HG03442 (cell line): Measurements from ENCODE around the gene BTBD19.
"Not testable (repeated sequence)": the region's sequence is repeated elsewhere in the genome, so short reads cannot be mapped to it uniquely, and the experiment has no call there.

ENCODE experiments used
- ATAC-seq: cut with Tn5 transposase; IDR thresholded peaks from one replicate; pipeline ENCODE4 v1.9.1; 2021; ENCODE audit warnings: mild to moderate bottlenecking, moderate library complexity; ENCODE audit not compliant: unreplicated experiment

Gene BTBD19

GRCh38 chr1:44787506-44787905 is 20.8 kb upstream of the BTBD19 start:
- ATAC-seq, result no peak

DNA sequence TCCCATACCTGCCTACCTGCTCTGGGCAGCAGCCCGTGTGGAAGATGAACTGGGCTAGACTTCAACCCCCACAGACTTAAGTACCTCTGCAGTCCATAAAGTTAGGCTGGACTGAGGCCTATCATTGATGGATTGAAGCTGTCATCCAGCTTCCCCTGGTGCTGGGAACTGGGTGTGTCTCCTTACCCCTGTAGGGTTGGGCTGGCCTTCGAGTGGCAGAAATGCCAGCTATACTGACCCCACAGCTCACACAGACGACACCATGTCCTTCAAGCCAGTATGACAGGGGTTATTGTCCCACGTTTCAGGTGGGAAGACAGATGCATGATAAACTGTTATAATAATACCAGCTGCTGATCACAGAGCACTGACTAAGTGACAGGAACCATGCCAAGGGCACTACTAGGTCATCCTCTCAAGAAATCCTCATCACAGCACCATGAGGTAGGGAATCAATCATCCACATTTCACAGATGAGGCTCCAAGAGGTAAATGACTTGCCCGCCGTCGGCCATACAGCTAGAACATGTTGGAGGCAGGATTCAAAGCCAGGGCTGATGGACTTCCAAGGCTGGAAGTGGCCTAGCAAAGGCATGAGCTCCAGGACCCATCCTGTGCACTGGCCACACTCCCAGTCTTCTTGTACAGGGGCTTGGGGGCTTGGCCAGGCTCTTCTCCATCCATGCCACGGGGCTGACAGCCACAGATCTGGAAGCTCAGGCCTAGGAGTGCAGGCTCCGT is 20.0 kb upstream of the BTBD19 start, which contains the start of gene BEST4:
Gene BEST4 (minus strand): TSS at position 51 of the 741 bp plus-strand sequence. CDS start 465 bp downstream, outside the sequence.
- no peak for ATAC-seq

DNA sequence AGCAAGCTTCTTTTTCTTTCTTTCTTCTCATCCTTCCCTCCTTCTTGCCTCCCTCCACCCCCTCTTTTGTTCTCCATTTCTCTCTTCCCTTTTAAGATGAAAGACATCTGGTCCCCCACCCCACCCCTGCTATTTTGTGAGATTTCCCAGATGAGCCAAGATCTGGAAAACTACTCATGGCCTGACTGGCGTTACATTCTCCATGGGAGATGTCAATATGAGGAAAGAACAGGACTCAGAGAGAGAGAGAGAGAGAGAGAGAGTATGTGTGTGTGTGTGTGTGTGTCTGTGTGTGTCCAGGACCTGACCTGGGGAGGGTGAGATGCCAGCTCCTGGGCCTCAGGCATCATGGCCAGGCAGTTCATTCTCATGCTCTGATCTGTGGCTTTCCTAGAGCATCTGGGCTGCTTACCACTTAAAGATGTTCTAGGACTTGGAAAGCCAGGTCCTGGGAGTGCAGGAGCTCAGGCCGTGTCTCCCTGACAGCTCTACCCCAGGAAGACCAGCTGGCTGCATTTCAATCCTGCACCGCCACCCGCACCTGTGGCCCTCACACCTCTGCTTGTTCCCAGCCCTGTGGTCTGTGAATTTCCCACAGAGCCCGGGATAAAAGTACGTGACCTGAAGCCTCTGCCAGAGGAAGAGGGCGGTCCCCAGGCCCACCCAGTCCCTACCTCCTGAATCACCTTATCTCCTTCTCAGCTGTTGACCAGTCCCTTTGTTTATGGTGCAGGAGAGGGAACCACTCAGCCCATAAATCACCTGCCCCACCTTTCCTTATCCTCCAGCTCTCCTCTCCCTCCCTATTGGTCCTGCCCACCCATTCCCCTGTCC is 17.1 kb upstream of the BTBD19 start:
- ATAC-seq, result no peak

DNA sequence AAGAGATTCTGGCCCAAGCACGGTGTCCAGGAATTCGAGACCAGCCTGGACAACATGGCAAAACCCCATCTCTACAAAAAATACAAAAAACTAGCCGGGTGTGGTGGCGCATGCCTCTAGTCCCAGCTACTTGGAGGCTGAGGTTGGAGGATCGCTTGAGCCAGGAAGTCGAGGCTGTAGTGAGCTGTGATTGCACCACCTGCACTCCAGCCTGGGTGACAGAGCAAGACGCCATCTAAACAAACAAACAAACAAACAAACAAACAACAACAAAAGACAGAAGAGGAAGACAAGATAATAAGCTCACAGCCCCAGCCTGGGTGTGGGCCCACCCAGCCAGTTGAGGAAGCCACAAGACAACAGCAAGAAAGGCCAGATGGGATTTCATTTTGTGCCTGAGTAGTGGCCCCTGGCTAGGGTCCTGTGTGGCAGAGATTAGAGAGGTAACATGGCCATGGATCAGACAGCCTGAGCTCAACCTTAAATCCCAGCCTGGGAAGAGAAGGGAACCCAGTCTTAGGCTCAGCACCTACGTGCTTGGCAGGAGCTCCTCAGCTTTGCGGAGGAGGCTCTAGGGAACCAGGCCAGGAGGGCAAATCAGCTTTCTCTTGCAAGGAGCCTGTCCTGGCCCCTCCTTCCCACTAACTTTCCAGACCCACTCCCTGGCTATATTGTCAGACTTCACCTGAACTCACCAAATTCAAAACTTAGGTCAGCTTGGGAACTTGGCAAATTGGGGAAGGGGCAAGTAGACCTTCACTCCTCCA is 15.4 kb upstream of the BTBD19 start:
- ATAC-seq, result no peak

DNA sequence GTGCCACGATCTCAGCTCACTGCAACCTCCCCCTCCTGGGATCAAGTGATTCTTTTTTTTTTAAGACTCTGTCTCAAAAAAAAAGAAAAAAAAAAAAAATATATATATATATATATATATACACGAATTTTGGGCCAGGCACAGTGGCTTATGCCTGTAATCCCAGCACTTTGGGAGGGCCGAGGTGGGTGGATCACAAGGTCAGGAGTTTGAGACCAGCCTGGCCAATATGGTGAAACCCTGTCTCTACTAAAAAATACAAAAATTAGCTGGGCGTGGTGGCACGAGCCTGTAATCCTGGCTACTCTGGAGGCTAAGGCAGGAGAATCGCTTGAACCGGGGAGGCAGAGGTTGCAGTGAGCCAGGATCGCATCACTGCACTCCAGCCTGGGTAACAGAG is 10.4 kb upstream of the BTBD19 start:
- ATAC-seq, result not testable (repeated sequence)

- ATAC-seq, result no peak
Observed at GRCh38 chr1:44798481-44799365, 9.6 kb upstream of the BTBD19 start.

- ATAC-seq, result peak; percentile 78
Observed at GRCh38 chr1:44799770-44800584, 8.3 kb upstream of the BTBD19 start, which contains the start of gene PLK3. PLK3 (plus strand) TSS chr1:44800377; CDS start chr1:44800464, 87 bp downstream.

DNA sequence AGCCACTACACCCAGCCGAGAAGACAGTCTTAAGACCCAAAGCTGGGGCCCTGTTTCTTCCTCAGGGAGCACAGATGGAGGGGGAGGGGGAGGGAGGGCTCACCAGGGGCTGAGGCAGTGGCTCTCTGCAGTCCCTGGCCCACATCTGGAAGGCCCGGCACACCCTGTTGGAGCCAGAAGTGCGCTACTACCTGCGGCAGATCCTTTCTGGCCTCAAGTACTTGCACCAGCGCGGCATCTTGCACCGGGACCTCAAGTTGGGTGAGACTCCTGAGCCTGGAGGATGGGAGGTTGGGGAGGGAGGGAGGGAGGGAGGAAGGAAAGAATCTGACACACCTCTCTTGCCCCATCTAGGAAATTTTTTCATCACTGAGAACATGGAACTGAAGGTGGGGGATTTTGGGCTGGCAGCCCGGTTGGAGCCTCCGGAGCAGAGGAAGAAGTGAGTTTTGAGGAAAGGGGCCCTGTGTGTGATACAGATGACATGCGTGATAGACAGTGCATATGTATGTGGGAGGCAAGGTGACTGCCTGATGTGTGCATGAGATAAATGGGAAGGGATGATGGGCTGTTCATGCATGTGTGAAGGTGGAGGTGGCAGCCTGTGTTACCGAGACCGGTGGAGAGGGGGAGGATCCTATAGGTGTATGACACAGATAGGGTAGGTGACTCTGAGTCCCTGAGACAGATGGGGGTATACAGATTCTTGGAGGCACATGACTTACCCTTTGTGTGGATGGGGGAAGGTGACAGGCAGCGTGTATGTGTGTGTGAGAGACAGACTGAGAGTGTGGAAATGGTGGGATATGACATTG is 6.6 kb upstream of the BTBD19 start:
- no peak for ATAC-seq

- ATAC-seq, result no peak
Observed at GRCh38 chr1:44802306-44803061, 5.8 kb upstream of the BTBD19 start.

GRCh38 chr1:44803062-44803311 is 5.3 kb upstream of the BTBD19 start:
- no peak for ATAC-seq

DNA sequence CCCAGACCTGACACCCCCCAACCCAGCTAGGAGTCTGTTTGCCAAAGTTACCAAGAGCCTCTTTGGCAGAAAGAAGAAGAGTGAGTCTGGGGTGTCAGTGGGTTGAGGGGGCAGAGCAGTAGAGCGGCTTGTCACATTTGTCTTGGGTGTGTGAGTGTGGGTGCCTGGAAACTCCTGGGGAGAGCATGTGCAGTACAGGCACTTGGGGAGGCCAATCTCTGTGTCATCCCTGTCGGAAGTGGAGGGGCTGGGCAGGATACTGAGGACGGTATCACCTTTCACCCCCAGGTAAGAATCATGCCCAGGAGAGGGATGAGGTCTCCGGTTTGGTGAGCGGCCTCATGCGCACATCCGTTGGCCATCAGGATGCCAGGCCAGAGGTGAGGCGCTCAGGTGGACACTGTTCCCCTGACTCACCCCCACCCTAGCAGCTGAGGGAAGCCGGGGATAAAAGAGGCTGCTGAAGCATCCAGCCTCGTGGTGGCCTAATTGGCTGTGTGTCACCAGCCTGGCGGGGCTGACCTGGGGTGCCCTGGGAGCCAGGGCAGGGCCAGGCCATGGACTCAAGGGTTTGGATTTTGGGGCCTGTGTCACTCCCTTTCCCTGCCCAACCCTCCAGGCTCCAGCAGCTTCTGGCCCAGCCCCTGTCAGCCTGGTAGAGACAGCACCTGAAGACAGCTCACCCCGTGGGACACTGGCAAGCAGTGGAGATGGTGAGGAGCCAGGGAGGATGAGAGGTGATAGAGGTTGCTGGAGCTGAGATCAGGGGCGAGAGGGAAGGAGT is 4.8 kb upstream of the BTBD19 start:
- no peak for ATAC-seq

DNA sequence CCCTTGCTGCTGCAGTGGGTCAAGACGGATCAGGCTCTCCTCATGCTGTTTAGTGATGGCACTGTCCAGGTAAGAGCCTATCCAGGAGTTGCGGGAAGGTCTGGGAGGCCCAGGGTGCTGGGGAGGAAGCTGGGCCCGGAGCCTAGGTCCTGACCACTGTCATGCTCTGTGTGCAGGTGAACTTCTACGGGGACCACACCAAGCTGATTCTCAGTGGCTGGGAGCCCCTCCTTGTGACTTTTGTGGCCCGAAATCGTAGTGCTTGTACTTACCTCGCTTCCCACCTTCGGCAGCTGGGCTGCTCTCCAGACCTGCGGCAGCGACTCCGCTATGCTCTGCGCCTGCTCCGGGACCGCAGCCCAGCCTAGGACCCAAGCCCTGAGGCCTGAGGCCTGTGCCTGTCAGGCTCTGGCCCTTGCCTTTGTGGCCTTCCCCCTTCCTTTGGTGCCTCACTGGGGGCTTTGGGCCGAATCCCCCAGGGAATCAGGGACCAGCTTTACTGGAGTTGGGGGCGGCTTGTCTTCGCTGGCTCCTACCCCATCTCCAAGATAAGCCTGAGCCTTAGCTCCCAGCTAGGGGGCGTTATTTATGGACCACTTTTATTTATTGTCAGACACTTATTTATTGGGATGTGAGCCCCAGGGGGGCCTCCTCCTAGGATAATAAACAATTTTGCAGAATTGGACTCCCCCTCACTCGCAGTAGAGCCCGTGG is 2.9 kb upstream of the BTBD19 start:
- ATAC-seq, result no peak

DNA sequence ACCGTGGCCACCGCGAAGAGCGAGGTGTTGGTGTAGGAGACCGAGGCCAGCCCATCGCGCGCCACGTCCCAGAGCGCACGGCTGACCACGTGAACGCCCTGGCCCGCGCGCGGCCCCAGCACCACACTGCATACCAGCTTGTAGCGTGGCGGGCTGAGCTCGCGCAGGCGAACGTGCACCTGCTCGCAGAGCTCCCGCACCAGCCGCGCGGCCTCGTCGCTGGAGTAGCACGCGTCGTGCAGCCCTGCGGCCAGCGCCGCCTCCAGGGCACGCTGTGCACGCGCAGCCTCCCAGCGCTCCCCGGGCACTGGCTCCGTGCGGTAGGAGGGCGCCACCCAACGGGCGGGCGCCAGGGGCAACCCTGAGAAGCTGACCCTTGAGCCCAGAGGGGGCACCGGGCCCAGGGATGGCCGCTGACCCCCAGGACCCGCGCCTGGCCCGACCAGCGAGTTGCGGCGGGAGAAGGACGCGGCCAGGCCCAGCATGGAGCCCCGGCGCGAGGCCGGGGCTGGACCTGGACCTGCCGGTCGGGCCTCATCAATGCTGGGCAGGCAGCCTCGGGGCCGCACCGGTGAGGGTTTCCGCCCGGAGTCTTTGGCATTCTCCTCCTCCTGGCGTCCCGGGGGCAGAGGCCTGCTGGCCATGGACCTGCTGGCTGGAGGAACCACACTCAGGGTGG is 2.2 kb upstream of the BTBD19 start:
- no peak for ATAC-seq

- no peak for ATAC-seq
Observed at GRCh38 chr1:44806704-44807363, 1.5 kb upstream of the BTBD19 start, which contains the start of gene DYNLT4. DYNLT4 (minus strand) TSS chr1:44807351; CDS start chr1:44806668, 683 bp downstream.

DNA sequence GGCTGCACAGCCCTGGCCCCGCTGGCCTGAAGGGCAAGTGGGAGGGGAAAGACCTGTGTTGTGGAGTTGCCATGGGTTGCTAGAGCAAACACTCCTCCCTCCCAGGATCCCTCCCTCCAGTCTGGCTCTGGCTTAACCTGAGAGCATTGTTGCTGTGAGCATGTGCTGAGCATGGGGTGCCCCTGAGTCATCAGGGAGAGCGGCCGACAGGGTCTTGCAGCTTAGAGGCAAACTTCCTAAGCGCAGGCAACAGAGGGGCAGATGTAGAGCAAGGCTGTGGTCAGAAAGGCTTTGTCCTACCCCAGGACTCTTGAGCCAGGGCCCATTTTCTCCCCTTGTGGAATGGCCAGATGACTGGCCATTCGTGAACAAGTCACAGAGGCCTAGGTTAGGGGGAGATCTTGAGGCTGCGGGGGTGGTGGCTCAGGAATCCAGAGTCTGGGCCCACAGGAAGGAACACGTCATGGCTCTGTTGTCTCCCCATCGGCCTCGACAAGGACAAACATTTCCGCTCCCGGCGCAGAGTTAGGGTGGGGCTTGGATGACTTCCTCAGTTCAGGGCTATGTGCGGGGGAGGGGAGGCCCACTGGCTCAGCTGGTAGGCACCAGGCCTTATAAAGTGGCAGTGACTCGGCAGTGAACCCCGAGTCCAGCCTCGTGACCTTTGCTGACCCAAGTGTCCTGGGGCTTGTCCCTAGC is 810 bp upstream of the BTBD19 start:
- peak; percentile 32 for ATAC-seq
